Sigmoid colon (tissue), 7 donors: ENCODE measurements around the gene CCNL2. TPM values are rescaled to one million over a fixed set of nuclear protein-coding genes. Genes with fewer than 3 reads are reported as not detected.
"Not testable (repeated sequence)": the region's sequence is repeated elsewhere in the genome, so short reads cannot be mapped to it uniquely, and the experiment has no call there.

ENCODE experiments used
- DNase-seq: peaks from one replicate; pipeline ENCODE4 v3.0.0-alpha.2; 2019
- H3K27ac ChIP-seq, 4 donors: fragments of 200-600 bp; sonication (generic); one replicate each; pipeline ENCODE4 v1.5.1; 2016 to 2019; ENCODE audit warnings: mild to moderate bottlenecking in 1 of 4
- H3K27me3 ChIP-seq, 3 donors: fragments of 200-600 bp; sonication (generic); one replicate each; pipeline ENCODE4 v1.5.1; 2019; ENCODE audit warnings: mild to moderate bottlenecking in 1 of 3
- H3K36me3 ChIP-seq, 4 donors: fragments of 200-600 bp; sonication (generic); one replicate each; pipeline ENCODE4 v1.5.1; 2016 to 2019
- H3K4me1 ChIP-seq, 4 donors: fragments of 200-600 bp; sonication (generic); one replicate each; pipeline ENCODE4 v1.5.1; 2017 to 2019
- H3K4me3 ChIP-seq, 4 donors: fragments of 200-600 bp; sonication (generic); one replicate each; pipeline ENCODE4 v1.5.1; 2017 to 2019; ENCODE audit warnings: mild to moderate bottlenecking in 2 of 4, moderate library complexity in 1 of 4
- H3K9me3 ChIP-seq, 4 donors: fragments of 200-600 bp in 3 of 4; sonication (generic) in 3 of 4; one replicate each; pipeline versions ENCODE4 v1.5.1 to v1.6.1; 2013 to 2019
- EP300 ChIP-seq, 4 donors: sonication (generic); formaldehyde crosslinking; IDR thresholded peaks; one replicate each; pipeline ENCODE4 v1.6.1; 2017; ENCODE audit warnings: antibody characterized with exemption in 4 of 4
- POLR2A ChIP-seq, 2 donors: fragments of 450-650 bp; IDR thresholded peaks; one replicate each; pipeline ENCODE4 v1.6.1; 2016; ENCODE audit warnings: antibody characterized with exemption in 2 of 2, mild to moderate bottlenecking in 2 of 2, moderate library complexity in 2 of 2
- POLR2AphosphoS5 ChIP-seq, 4 donors: sonication (generic); formaldehyde crosslinking; IDR thresholded peaks; one replicate each; pipeline ENCODE4 v1.6.1; 2017; ENCODE audit warnings: antibody characterized with exemption in 4 of 4
- WGBS, 2 donors: extraction: QIAGEN DNeasy Blood & Tissue Kit; methylation state at CpG; one replicate each; pipeline ENCODE4 v1.1.7; 2013; 5-methylcytosine and 5-hydroxymethylcytosine counted together
- intact Hi-C: fragments of 100-400 bp; cut with DNase I; formaldehyde crosslinking; loops from one replicate; pipeline ENCODE4 v1.15.1; 2023
- polyA plus RNA-seq, 3 donors: library from polyadenylated mRNA; stranded (reverse); fragments of 200-250 nt; gene quantifications; one replicate each; pipeline ENCODE4 v1.2.3, GENCODE V29; 2013
- total RNA-seq, 4 donors: library from RNA; depleted of rRNA; stranded (reverse); fragments of >200 nt; gene quantifications; one replicate each; pipeline ENCODE4 v1.1.0, GENCODE V29; 2016
- TF ChIP-seq, protein P1 (sequence below), 4 experiments: fragments of 450-650 bp in 3 of 4; fragments of 200-600 bp in 1 of 4; IDR thresholded peaks; one replicate each; pipeline ENCODE4 v1.5.1; 2016 to 2019; ENCODE audit warnings: antibody characterized with exemption in 4 of 4, mild to moderate bottlenecking in 3 of 4, moderate library complexity in 2 of 4
- donor health status: healthy with polysubstance abuse.
- donor health status: Bipolar disorder and iron deficiency.
- donor health status: healthy.

CCNL2 gene
- total and polyA plus RNA-seq, 7 donors: 15.0 to 375 (median 139) TPM

DNA sequence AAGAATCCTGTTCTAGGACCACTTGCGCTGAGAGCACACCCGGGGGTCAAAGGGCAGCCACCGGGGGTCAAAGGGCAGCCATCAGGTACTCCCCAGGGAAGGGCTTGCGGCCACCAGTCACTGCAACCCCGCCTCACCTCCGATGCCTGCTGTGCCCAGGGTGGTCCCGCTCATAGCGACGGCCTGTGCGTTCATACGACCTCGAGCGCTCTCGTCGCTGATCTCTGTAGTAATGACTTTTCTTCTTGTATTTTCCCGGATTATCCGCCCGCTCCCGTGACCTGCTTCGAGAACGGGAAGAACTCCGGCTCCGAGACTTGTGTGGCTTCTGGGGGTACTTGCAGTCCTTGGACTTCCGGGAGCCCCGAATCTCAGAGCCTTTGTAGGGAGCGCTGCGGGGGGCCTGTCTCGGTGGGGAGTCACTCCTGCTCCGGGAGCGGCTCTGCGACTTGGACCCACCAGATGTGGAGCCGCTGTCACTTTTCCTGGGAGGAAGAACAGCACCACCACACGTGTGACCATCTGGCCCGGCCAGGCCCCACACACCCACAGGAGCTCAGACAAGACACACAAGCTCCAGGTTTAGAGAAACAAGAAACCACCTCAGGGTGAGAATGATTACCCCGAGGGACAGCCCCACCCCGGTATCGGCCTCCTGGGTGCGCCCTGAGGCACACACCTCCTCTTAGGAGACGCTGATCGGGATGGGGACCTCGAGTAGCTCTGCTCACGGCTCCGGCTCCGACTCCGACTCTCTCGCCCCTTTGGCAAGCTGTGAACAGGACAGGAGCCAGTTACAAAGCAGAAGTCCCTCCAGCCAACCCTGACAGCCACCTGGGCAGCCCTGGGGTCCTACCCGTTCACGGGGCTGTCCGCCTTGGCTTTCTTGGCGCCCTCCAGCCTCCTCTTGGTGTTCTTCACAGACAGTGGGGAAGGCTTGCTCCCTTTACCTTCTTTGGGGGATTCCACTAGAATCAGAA is 11.7 kb downstream of the CCNL2 start:
- H3K4me1 ChIP-seq: no peaks in the 10 kb centered on the region
- no peaks in the 10 kb centered on the region for H3K27me3 ChIP-seq
- no peak for TF ChIP-seq POLR2A (IDR thresholded peaks at IDR 0.05)
- TF ChIP-seq POLR2AphosphoS5 (IDR thresholded peaks at IDR 0.05): no peak
- TF ChIP-seq, protein P1, sequence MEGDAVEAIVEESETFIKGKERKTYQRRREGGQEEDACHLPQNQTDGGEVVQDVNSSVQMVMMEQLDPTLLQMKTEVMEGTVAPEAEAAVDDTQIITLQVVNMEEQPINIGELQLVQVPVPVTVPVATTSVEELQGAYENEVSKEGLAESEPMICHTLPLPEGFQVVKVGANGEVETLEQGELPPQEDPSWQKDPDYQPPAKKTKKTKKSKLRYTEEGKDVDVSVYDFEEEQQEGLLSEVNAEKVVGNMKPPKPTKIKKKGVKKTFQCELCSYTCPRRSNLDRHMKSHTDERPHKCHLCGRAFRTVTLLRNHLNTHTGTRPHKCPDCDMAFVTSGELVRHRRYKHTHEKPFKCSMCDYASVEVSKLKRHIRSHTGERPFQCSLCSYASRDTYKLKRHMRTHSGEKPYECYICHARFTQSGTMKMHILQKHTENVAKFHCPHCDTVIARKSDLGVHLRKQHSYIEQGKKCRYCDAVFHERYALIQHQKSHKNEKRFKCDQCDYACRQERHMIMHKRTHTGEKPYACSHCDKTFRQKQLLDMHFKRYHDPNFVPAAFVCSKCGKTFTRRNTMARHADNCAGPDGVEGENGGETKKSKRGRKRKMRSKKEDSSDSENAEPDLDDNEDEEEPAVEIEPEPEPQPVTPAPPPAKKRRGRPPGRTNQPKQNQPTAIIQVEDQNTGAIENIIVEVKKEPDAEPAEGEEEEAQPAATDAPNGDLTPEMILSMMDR (IDR thresholded peaks at IDR 0.05): no peak
- TF ChIP-seq EP300 (IDR thresholded peaks at IDR 0.05): no peak
- H3K9me3 ChIP-seq: no peaks in the 10 kb centered on the region
- peaks cover 59 to 80% (median 62%) of the 10 kb centered on the region in 4 donors for H3K36me3 ChIP-seq
- no peak for DNase-seq
- no peak overlapping the region for H3K4me3 ChIP-seq
- intact Hi-C loops: no loop called here
- WGBS, 2 donors: 97% methylated on average over 50 of the region's 50 CpGs
- no peak overlapping the region for H3K27ac ChIP-seq

DNA sequence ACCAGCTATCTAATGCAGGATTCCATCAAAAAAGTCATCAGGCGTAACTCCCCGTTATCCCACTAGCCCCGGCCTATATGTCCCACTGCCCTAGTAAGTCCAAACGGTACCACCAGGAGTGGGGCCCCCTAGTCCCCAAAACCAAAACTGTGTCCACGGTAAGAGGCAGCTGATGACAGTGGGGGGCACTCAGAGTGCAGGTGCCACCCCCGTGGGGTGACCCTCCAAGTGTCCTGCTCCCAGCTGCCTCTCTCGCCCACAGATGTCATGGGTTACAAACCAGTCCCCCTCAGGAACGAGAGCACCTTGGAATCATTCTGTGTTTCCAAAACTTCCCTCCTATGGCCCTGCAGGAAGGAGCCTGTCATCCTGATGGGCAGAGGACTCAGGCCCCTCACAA is 13.2 kb downstream of the CCNL2 start:
- no peak for DNase-seq
- H3K36me3 ChIP-seq: peaks cover 45 to 70% (median 53%) of the 10 kb centered on the region in 4 donors

DNA sequence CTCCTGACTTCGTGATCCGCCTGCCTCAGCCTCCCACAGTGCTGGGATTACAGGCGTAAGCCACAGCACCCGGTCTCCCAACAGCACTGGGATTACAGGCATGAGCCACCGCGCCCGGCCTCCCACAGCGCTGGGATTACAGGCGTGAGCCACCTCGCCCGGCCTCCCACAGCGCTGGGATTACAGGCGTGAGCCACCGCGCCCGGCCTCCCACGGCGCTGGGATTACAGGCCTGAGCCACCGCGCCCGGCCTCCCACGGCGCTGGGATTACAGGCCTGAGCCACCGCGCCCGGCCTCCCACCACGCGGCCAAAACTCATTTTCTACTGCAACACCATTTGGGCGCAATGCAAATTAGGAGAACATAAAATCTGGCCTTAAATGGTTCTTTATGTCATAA is 13.8 kb downstream of the CCNL2 start:
- H3K4me1 ChIP-seq, H3K27ac ChIP-seq, H3K9me3 ChIP-seq, DNase-seq, intact Hi-C loops, H3K27me3 ChIP-seq, H3K4me3 ChIP-seq: not testable (repeated sequence)
- H3K36me3 ChIP-seq: peaks cover 41 to 65% (median 47%) of the 10 kb centered on the region in 4 donors
- WGBS, 2 donors: 93 to 96% methylated on average over 29 of the region's 29 CpGs

More for the DNA sequence above, 13.2 kb downstream of the CCNL2 start:
- Histone ChIP-seq H3K4me3 (no peak overlapping the region), H3K4me1 (no peaks in the 10 kb centered on the region), H3K27me3 (no peaks in the 10 kb centered on the region), H3K27ac (no peak overlapping the region), H3K9me3 (no peaks in the 10 kb centered on the region)
- WGBS, 2 donors: 94 to 95% methylated on average over 8 of the region's 8 CpGs
- intact Hi-C loops: no loop called here
- no peak for TF ChIP-seq EP300 (IDR thresholded peaks at IDR 0.05)
- TF ChIP-seq, protein P1 (IDR thresholded peaks at IDR 0.05): no peak
- TF ChIP-seq POLR2AphosphoS5 (IDR thresholded peaks at IDR 0.05): no peak
- TF ChIP-seq POLR2A (IDR thresholded peaks at IDR 0.05): no peak

DNA sequence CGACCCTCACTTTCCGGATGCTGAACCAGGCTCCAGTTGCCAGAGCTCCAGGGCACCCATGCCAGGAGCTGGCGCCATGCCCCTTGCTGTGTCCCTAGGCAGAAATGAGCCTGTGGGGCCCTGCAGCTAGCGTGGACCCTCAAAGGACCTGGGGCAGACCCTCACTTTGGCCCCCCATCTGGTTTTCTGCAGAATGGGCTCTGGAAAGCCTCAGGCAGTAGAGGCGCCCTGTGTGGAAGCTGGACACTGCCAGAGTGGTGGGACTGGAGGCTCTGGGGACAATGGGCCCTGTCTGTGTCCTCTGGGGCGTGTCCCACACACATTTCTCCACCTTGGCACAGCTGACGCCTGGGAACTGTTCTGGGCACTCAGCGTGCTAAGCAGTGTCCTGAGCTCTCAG is 17.8 kb downstream of the CCNL2 start:
- no peak for DNase-seq
- no peak overlapping the region for H3K27ac ChIP-seq
- TF ChIP-seq POLR2AphosphoS5 (IDR thresholded peaks at IDR 0.05) (no peak), EP300 (IDR thresholded peaks at IDR 0.05) (no peak), POLR2A (IDR thresholded peaks at IDR 0.05) (no peak)
- TF ChIP-seq, protein P1 (IDR thresholded peaks at IDR 0.05): no peak
- intact Hi-C loops: no loop called here
- no peaks in the 10 kb centered on the region for H3K9me3 ChIP-seq
- H3K27me3 ChIP-seq: no peaks in the 10 kb centered on the region
- H3K36me3 ChIP-seq: peaks cover under 1 to 24% (median 8%) of the 10 kb centered on the region in 4 donors
- H3K4me1 ChIP-seq: peaks cover 0 to under 1% (median 0%) of the 10 kb centered on the region in 4 donors
- 80 to 83% methylated on average over 8 of the region's 8 CpGs for WGBS, 2 donors
- no peak overlapping the region for H3K4me3 ChIP-seq

DNA sequence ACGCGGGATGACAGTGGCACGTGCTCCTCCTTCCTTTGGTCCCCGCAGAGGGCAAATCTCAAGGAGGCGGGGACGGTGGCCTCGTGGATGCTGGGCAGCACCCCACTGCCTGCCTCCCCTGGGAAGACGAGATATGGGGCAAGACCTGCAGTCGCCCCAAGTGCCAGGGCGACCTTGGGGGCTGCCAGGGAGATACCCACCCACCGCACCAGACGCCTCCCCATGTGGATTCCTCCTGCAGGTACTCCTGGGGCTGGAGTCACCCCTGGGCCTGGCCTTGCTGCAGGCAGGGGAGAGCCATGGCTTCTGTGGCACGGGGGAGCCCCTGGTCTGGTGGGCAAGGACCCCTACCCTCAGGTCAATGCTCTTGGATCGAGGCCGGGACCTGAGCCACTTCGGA is 18.3 kb downstream of the CCNL2 start:
- no peak for TF ChIP-seq POLR2AphosphoS5 (IDR thresholded peaks at IDR 0.05)
- TF ChIP-seq EP300 (IDR thresholded peaks at IDR 0.05): no peak
- TF ChIP-seq, protein P1 (IDR thresholded peaks at IDR 0.05): no peak
- no peak for TF ChIP-seq POLR2A (IDR thresholded peaks at IDR 0.05)
- Histone ChIP-seq H3K27me3 (no peaks in the 10 kb centered on the region), H3K27ac (no peak overlapping the region), H3K9me3 (no peaks in the 10 kb centered on the region), H3K4me3 (no peak overlapping the region), H3K4me1 (peaks cover 0 to 5% (median 3%) of the 10 kb centered on the region in 4 donors), H3K36me3 (peaks cover 0 to 20% (median 4%) of the 10 kb centered on the region in 4 donors)
- WGBS, 2 donors: 95% methylated on average over 16 of the region's 16 CpGs
- no peak for DNase-seq
- intact Hi-C loops: no loop called here
